Thymus (tissue), 11 donors: ENCODE results near the gene RASSF6. TPM values are rescaled to one million over a fixed set of nuclear protein-coding genes. Genes with fewer than 3 reads are reported as not detected.
"Not testable (repeated sequence)": the region's sequence is repeated elsewhere in the genome, so short reads cannot be mapped to it uniquely, and the experiment has no call there.

Experiments
- DNase-seq, 9 donors: peaks; one replicate each; pipeline ENCODE4 v3.0.0-alpha.2; 2013; ENCODE audit warnings: low spot score in 9 of 9, low read depth in 6 of 9, missing footprints in 1 of 9
- H3K27ac ChIP-seq, 2 donors: one replicate each; pipeline ENCODE4 v1.5.1; 2013; ENCODE audit warnings: control low read depth in 1 of 2, low read depth in 1 of 2, low read length in 1 of 2, mild to moderate bottlenecking in 1 of 2, moderate library complexity in 1 of 2
- H3K27me3 ChIP-seq, 2 donors: one replicate each; pipeline ENCODE4 v1.5.1; 2013; ENCODE audit warnings: low read length in 1 of 2; ENCODE audit not compliant: control insufficient read depth in 2 of 2, insufficient read depth in 1 of 2
- H3K36me3 ChIP-seq, 2 donors: one replicate each; pipeline ENCODE4 v1.5.1; 2013; ENCODE audit warnings: low read length in 1 of 2, mild to moderate bottlenecking in 1 of 2, moderate library complexity in 1 of 2; ENCODE audit not compliant: control insufficient read depth in 2 of 2, insufficient read depth in 2 of 2
- H3K4me1 ChIP-seq, 2 donors: one replicate each; pipeline ENCODE4 v1.5.1; 2013; ENCODE audit warnings: low read length in 2 of 2; ENCODE audit not compliant: control insufficient read depth in 2 of 2, insufficient read depth in 2 of 2
- H3K4me3 ChIP-seq, 2 donors: one replicate each; pipeline ENCODE4 v1.5.1; 2013; ENCODE audit warnings: low read length in 2 of 2, control low read depth in 1 of 2, mild to moderate bottlenecking in 1 of 2
- H3K9me3 ChIP-seq, 2 donors: one replicate each; pipeline ENCODE4 v1.5.1; 2013; ENCODE audit warnings: low read length in 1 of 2, mild to moderate bottlenecking in 1 of 2; ENCODE audit not compliant: control insufficient read depth in 2 of 2, insufficient read depth in 1 of 2
- WGBS: extraction: QIAGEN DNeasy Blood & Tissue Kit; methylation state at CpG from one replicate; pipeline ENCODE4 v1.1.7; 2013; 5-methylcytosine and 5-hydroxymethylcytosine counted together
- polyA plus RNA-seq: library from polyadenylated mRNA; stranded (reverse); fragments of 200-250 nt; gene quantifications from one replicate; pipeline ENCODE4 v1.2.3, GENCODE V29; 2013
- total RNA-seq: library from RNA; stranded (reverse); fragments of 120-200 nt; gene quantifications from one replicate; pipeline ENCODE4 v1.2.4, GENCODE V29; 2013
- donor health status: healthy.

Gene RASSF6
- total and polyA plus RNA-seq, 2 donors: 10.2 to 16.6 TPM

GRCh38 chr4:73575660-73576059 lies 44.6 kb downstream of the RASSF6 start:
- Histone ChIP-seq H3K9me3 (peaks cover 0 to 2% of the 10 kb centered on the region in 2 donors), H3K4me3 (no peak overlapping the region), H3K27ac (peak overlapping the region in 1 of 2 donors; percentile 63), H3K4me1 (peaks cover 5 to 11% of the 10 kb centered on the region in 2 donors), H3K36me3 (peaks cover 0 to 21% of the 10 kb centered on the region in 2 donors), H3K27me3 (no peaks in the 10 kb centered on the region)
- no peak for DNase-seq

GRCh38 chr4:73573794-73574528 lies 46.3 kb downstream of the RASSF6 start:
- peaks cover 5 to 11% of the 10 kb centered on the region in 2 donors for H3K4me1 ChIP-seq
- peaks cover 0 to 21% of the 10 kb centered on the region in 2 donors for H3K36me3 ChIP-seq
- 68% methylated on average over 8 of the region's 8 CpGs for WGBS
- H3K27ac ChIP-seq: peak overlapping the region; percentile 47 to 86
- peaks cover 0 to 2% of the 10 kb centered on the region in 2 donors for H3K9me3 ChIP-seq
- no peak overlapping the region for H3K4me3 ChIP-seq
- H3K27me3 ChIP-seq: no peaks in the 10 kb centered on the region
- peak; percentile 63 to 95 (median 86) for DNase-seq

DNA sequence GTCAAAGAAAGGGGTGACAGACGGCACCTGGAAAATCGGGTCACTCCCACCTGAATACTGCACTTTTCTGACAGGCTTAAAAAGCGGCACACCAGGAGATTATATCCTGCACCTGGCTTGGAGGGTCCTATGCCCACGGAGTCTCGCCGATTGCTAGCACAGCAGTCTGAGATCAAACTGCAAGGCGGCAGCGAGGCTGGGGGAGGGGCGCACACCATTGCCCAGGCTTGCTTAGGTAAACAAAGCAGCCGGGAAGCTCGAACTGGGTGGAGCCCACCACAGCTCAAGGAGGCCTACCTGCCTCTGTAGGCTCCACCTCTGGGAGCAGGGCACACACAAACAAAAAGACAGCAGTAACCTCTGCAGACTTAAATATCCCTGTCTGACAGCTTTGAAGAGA lies 69.4 kb downstream of the RASSF6 start:
- not testable (repeated sequence) for DNase-seq, H3K4me3 ChIP-seq, H3K27ac ChIP-seq, H3K9me3 ChIP-seq, H3K27me3 ChIP-seq, H3K4me1 ChIP-seq, H3K36me3 ChIP-seq
- WGBS: 94% methylated on average over 11 of the region's 11 CpGs

DNA sequence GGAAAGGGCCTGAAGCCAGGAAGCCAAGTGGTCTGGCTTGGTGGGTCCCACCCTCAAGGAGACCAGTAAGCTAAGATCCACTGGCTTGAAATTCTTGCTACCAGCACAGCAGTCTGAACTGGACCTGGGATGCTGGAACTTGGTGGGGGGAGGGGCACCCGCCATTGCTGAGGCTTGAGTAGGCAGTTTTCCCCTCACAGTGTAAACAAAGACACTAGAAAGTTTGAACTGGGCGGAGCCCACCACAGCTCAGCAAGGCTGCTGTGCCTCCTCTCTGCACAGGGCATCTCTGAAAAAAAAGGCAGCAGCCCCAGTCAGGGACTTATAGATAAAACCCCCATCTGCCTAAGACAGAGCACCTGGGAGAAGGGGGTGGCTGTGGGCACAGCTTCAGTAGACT lies 75.6 kb downstream of the RASSF6 start:
- peaks cover 0 to 5% of the 10 kb centered on the region in 2 donors for H3K9me3 ChIP-seq
- WGBS: 95% methylated on average over 2 of the region's 2 CpGs
- H3K27ac ChIP-seq: no peak overlapping the region
- no peaks in the 10 kb centered on the region for H3K4me1 ChIP-seq
- H3K36me3 ChIP-seq: no peaks in the 10 kb centered on the region
- H3K27me3 ChIP-seq: no peaks in the 10 kb centered on the region
- no peak for DNase-seq
- no peak overlapping the region for H3K4me3 ChIP-seq

DNA sequence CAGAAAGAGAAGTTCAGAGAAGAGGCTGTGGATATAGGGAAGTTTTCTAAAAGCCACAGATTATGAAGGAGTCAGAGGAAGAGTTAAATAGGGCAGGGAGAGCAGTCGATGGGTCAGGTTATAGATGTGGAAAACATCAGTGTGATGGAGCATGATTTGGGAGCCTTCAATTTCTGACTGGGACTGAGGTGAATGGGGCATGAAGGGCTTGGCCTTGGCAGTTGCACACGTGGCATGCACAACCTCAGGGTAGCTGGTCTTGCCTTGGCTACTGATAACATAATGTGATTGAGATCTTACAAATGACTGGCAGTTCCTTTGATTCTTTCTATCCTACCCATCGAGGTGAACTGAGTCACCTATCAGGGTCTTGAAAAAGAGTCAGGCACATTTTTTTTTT lies 79.0 kb downstream of the RASSF6 start:
- Histone ChIP-seq H3K36me3 (no peaks in the 10 kb centered on the region), H3K4me1 (no peaks in the 10 kb centered on the region), H3K9me3 (peaks cover 0 to 5% of the 10 kb centered on the region in 2 donors), H3K27me3 (no peaks in the 10 kb centered on the region), H3K27ac (no peak overlapping the region), H3K4me3 (no peak overlapping the region)
- WGBS: 72% methylated on average over 3 of the region's 3 CpGs
- DNase-seq: no peak

DNA sequence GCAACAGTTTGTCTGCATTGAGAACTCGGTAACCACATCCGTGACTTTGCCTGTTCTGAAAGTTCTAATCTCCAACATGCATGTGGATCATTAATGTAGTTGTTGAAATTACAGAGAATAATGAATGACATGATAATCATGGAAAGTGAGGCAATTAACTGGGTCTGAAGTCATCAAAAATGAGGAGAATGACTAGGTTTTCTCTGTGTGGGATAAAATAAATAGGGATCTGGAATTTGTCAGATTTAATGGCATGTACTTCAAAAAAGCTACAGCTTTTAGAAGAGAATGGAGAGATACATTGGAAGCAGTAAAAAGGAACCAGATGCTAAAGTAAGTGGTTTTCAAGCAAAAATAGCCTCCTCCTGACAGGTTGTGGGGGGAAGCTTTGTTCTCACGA lies 79.4 kb downstream of the RASSF6 start:
- WGBS: 79% methylated on average over 3 of the region's 3 CpGs
- Histone ChIP-seq H3K27me3 (no peaks in the 10 kb centered on the region), H3K4me3 (no peak overlapping the region), H3K36me3 (no peaks in the 10 kb centered on the region), H3K27ac (no peak overlapping the region), H3K9me3 (peaks cover 0 to 5% of the 10 kb centered on the region in 2 donors), H3K4me1 (no peaks in the 10 kb centered on the region)
- DNase-seq: no peak

DNA sequence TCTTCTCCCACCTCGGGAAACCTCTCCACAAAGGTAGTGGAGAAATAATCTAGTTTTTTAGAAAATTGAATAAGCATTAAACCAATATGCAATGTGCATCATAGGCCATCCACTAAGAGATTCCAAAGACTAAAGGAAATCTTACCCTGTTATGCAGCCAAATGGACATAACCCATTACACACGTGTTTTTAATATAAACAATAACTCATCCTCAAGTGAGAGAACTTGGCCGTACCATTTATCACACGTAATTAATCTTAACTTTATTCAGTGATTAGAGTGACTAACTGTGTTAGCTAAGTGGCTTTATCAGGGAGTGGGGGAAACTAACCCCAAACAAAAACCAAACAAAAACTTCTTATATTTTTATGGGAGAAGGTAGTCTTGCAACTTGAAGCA lies 80.8 kb downstream of the RASSF6 start:
- Histone ChIP-seq H3K27ac (no peak overlapping the region), H3K4me1 (no peaks in the 10 kb centered on the region), H3K27me3 (no peaks in the 10 kb centered on the region), H3K4me3 (no peak overlapping the region), H3K9me3 (peaks cover 0 to 5% of the 10 kb centered on the region in 2 donors), H3K36me3 (no peaks in the 10 kb centered on the region)
- DNase-seq: no peak
- WGBS: 94% methylated on average over 4 of the region's 4 CpGs

- H3K4me1 ChIP-seq: no peaks in the 10 kb centered on the region
- H3K27ac ChIP-seq: no peak overlapping the region
- H3K36me3 ChIP-seq: no peaks in the 10 kb centered on the region
- no peak for DNase-seq
- no peaks in the 10 kb centered on the region for H3K27me3 ChIP-seq
- no peak overlapping the region for H3K4me3 ChIP-seq
- H3K9me3 ChIP-seq: no peaks in the 10 kb centered on the region
- 94% methylated on average over 2 of the region's 2 CpGs for WGBS
These were observed 82.1 kb downstream of the RASSF6 start for GRCh38 chr4:73538162-73538561.

DNA sequence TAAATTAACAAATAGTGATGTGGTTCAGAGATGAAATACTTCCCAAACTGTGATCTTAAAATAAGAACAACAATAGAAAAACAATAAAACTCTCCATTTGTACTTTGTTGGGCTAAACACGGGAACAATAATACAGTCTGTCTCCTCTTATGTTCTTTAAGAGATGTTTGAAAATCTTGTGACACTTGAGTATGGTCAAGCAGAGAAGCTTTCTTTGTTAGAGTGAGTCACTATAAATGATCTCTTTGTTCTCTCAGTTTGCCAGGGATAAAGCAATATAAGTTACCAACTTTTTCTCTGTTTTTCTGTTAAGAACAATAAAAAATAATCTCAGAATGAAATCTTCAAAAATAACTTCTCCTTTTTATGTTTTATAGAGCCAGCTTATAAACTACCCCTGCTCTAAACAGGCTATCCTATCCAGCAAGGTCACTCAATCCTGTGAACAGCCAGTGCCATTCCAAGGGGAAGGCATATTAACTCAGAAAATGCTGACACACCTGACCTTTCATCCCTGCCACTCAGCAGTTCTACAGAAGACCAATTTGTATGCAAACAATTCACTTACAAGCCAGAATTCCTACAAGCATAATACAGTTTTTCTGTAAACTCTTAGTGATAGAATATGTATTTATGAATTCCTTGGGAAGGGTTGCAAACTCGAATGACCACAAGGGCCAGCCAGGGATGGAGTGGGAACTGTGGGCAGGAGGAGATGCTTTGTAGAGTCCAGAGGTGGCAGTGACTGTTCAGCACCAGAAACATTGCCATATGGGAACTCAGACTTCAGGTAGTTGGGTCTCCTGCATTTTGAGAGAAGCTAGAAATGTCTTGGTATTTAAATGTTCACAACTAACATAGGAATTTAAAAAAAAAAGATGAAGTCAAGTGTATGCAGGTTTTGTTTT lies 86.5 kb downstream of the RASSF6 start:
- Histone ChIP-seq H3K27me3 (no peaks in the 10 kb centered on the region), H3K9me3 (no peaks in the 10 kb centered on the region), H3K4me3 (no peak overlapping the region), H3K36me3 (no peaks in the 10 kb centered on the region), H3K4me1 (no peaks in the 10 kb centered on the region), H3K27ac (no peak overlapping the region)
- DNase-seq: no peak
- WGBS: 92% methylated on average over 2 of the region's 2 CpGs
